ENCODE results near the gene PDIK1L. TPM values are rescaled to one million over a fixed set of nuclear protein-coding genes. Genes with fewer than 3 reads are reported as not detected.

PDIK1L gene
- total and polyA plus RNA-seq, 9 of the 15 experiments (the other 6 are each of a cell fraction or from before 2014, with no cell fraction given): 12.8 to 30.2 (median 21.5) TPM

DNA sequence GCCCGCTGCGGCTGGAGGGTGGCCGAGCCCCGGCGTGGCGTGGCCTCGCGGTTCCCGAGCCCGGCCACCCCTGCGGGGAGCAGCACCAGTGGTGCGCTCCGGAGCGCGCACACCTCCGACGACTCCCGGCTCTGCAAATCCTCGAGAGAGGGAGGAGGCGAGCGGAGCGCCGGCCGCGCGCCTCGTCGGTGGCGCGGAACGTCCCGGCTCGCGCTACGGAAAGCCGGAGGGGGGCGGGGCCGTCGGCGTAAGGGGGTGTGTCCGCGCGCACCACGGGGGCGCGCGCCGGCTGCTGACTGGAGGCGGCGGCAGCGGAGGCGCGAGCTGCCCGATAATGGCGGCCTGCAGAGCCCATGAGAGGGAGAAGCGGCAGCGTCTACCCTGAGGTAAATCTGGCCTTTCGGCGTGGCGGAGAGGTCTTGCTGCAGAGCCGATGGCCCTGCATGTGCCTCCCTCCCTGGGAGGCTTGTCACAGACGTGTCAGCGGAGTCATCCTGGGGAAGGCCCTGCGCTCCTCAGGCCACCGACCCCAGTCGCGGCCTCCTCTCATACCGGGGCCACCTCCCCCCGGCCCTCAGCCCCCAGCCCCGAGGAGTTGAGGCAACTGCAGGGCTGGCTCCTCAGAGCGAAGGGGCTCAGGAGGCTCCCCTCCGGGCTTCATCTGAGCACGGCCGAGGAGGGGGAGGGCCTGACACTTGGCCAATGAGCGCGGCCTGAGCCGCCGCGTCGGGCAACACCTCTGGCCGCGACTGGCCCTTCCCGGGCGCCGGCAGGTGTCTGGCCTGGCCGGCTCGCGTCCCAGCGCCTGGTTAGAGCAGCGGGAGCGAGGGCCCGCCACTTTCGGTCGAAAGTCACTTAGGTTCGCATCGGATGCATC is at the start of gene PDIK1L (continued):
- TF ChIP-seq RFX7 (CRISPR knock-in tag; IDR thresholded peaks at IDR 0.05): 0 out of 2 replicates have a peak, but pooled peaks have one; percentile 17
- peak; percentile 9 to 74; a peak in 3 of 4 replicates for TF ChIP-seq RCOR1 (IDR thresholded peaks at IDR 0.05; ENCODE audit: borderline replicate concordance in 1 of 2, low read depth in 2 of 2, low read length in 2 of 2)
- no peak for TF ChIP-seq ZNF507 (tag; conservative IDR thresholded peaks at IDR 0.05)

DNA sequence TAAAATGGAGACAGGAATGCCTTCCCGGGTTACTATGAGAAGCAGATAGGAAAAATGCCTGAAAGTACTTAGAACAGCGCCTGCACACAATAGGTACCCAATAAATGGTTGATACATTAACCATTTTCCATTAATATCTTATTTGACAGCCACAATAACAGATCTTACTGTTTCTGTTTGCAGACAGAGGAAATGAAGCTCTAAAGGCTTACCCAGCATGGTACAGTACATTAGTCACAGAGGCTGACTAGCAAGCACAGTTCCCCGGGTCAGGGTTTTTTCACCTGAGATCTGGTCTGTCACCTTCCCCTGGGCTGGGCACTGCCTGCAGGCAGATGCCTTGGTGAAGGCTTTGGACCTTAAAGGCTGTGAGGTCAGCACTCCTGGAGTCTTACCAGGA is 47.1 kb upstream of the PDIK1L start:
- Histone ChIP-seq H3K79me2 (ENCODE audit: control insufficient read depth, insufficient read depth, low read length) (no peaks in the 10 kb centered on the region), H3K4me1 (replicated peaks in 1 of 2; ENCODE audit: control insufficient read depth in 2 of 2, insufficient read depth in 2 of 2, low read length in 2 of 2) (peaks cover 51 to 55% of the 10 kb centered on the region in 2 experiments; a peak in 4 of 5 replicates), H3K9me3 (replicated peaks; ENCODE audit: control insufficient read depth, insufficient read depth, low read depth, low read length) (no peaks in the 10 kb centered on the region), H3K27me3 (ENCODE audit: control insufficient read depth in 2 of 2, insufficient read depth in 2 of 2, low read length in 2 of 2) (no peaks in the 10 kb centered on the region), H3K9ac (ENCODE audit: insufficient read depth in 1 of 2, low read depth in 2 of 2, low read length in 2 of 2) (no peak overlapping the region), H3K4me2 (ENCODE audit: insufficient read depth, low read length) (no peak overlapping the region), H3K27ac (ENCODE audit: extremely low read depth, low read depth, low read length) (no peak overlapping the region), H3K9me1 (ENCODE audit: control insufficient read depth, insufficient read depth, low read length) (no peaks in the 10 kb centered on the region), H2AFZ (ENCODE audit: low read depth, low read length) (no peak overlapping the region), H3K36me3 (ENCODE audit: control insufficient read depth, insufficient read depth, low read length) (no peaks in the 10 kb centered on the region), H4K20me1 (replicated peaks; ENCODE audit: control insufficient read depth, insufficient read depth, low read length) (no peaks in the 10 kb centered on the region), H3K4me3 (no peak overlapping the region)
- BruUV-seq (replicated peaks): no TSS peak
- no peak for FAIRE-seq
- 71% methylated on average over 3 of the region's 3 CpGs for WGBS (ENCODE audit: insufficient coverage, low coverage, missing lambda C conversion rate)
- no peak for ATAC-seq
- TF ChIP-seq GATAD2B (IDR thresholded peaks at IDR 0.05; ENCODE audit: borderline replicate concordance) (no peak), HDAC1 (IDR thresholded peaks at IDR 0.05) (no peak), ZKSCAN8 (CRISPR knock-in tag; IDR thresholded peaks at IDR 0.05) (no peak), ZNF384 (IDR thresholded peaks at IDR 0.05; ENCODE audit: low read depth, low read length) (no peak), NCOA1 (IDR thresholded peaks at IDR 0.05; ENCODE audit: low read depth) (no peak), ZNF24 (IDR thresholded peaks at IDR 0.05) (no peak), ETV5 (CRISPR knock-in tag; IDR thresholded peaks at IDR 0.05; ENCODE audit: low read depth) (no peak), BRF2 (IDR thresholded peaks at IDR 0.05; ENCODE audit: borderline replicate concordance, insufficient read depth, insufficient read length) (no peak), HIVEP1 (CRISPR knock-in tag; IDR thresholded peaks at IDR 0.05) (no peak)
- TF ChIP-seq, protein P1, sequence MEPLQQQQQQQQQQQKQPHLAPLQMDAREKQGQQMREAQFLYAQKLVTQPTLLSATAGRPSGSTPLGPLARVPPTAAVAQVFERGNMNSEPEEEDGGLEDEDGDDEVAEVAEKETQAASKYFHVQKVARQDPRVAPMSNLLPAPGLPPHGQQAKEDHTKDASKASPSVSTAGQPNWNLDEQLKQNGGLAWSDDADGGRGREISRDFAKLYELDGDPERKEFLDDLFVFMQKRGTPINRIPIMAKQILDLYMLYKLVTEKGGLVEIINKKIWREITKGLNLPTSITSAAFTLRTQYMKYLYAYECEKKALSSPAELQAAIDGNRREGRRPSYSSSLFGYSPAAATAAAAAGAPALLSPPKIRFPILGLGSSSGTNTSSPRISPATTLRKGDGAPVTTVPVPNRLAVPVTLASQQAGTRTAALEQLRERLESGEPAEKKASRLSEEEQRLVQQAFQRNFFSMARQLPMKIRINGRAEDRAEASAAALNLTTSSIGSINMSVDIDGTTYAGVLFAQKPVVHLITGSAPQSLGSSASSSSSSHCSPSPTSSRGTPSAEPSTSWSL (CRISPR knock-in tag; IDR thresholded peaks at IDR 0.05; ENCODE audit: borderline replicate concordance): no peak
- ChIA-PET CTCF (ENCODE audit: low intra/inter-chr PET ratio) (no interaction called here), POLR2A (interaction anchor here (0.6 to 4.2 kb wide), 4 partner anchors 10 to 169 kb away, joined by 3 to 28 read pairs (median 4); no protein-coding TSS in a partner anchor)
- intact Hi-C loops (cut with micrococcal nuclease): no loop called here
- in situ Hi-C loops (cut with MboI): no loop called here
- no peak for DNase-seq (ENCODE audit: extremely low read depth in 1 of 4, low spot score in 3 of 4)
